ENCODE data around the gene SPI1. TPM values are rescaled to one million over a fixed set of nuclear protein-coding genes. Genes with fewer than 3 reads are reported as not detected.

The SPI1 gene
- total and polyA plus RNA-seq, 8 donors, result 1.0 to 24.2 (median 5.6) TPM

DNA sequence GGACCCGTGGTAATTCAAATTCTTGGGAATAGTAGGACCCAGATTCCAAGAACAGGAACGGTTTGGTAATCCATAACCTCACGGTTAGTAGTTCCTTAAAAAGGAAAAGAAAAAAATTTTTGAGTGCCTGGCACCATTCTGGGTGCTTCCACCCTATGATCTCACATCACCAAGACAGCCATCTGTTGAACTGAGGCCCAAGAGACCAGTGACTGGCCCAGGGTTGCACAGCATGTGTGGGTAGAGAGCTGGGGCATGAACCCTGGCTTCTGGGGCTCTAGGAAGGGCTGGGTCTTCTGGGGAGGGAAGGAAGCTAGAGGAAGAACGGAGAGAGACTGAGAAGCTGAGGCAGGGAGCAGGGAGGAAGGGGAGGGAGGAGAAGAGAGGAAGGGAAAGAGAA is 4.7 kb upstream of the SPI1 start:
- WGBS, 2 donors, result 44 to 65% methylated on average over 4 of the region's 4 CpGs
- TF ChIP-seq, protein P1, sequence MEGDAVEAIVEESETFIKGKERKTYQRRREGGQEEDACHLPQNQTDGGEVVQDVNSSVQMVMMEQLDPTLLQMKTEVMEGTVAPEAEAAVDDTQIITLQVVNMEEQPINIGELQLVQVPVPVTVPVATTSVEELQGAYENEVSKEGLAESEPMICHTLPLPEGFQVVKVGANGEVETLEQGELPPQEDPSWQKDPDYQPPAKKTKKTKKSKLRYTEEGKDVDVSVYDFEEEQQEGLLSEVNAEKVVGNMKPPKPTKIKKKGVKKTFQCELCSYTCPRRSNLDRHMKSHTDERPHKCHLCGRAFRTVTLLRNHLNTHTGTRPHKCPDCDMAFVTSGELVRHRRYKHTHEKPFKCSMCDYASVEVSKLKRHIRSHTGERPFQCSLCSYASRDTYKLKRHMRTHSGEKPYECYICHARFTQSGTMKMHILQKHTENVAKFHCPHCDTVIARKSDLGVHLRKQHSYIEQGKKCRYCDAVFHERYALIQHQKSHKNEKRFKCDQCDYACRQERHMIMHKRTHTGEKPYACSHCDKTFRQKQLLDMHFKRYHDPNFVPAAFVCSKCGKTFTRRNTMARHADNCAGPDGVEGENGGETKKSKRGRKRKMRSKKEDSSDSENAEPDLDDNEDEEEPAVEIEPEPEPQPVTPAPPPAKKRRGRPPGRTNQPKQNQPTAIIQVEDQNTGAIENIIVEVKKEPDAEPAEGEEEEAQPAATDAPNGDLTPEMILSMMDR (IDR thresholded peaks at IDR 0.05), result no peak
- Histone ChIP-seq H3K4me3 (no peak overlapping the region), H3K4me1 (no peaks in the 10 kb centered on the region), H3K36me3 (no peaks in the 10 kb centered on the region), H3K27ac (no peak overlapping the region), H3K9me3 (no peaks in the 10 kb centered on the region), H3K27me3 (no peaks in the 10 kb centered on the region)
- intact Hi-C loops (cut with DNase I), result no loop called here
- DNase-seq (no peak), FAIRE-seq (no peak), ATAC-seq (no peak)

DNA sequence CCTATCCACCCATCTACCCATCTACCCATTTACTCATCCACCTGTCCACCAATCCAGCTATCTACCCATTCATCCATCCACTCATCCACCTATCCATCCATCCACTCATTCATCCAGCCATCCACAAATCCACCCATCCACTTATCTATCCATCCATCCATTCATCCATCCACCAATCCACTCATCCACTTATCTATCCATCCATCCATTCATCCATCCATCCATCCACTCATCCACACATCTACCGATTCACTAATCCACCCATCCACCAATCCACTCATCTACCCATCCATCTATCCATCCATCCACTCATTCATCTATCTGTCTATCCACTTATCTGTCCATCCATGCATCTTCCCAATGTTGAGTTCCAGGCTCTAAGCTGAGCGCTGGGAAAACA is 1.7 kb upstream of the SPI1 start:
- TF ChIP-seq, protein P1 (IDR thresholded peaks at IDR 0.05), result no peak
- Histone ChIP-seq H3K4me1 (no peaks in the 10 kb centered on the region), H3K4me3 (no peak overlapping the region), H3K36me3 (no peaks in the 10 kb centered on the region), H3K27me3 (no peaks in the 10 kb centered on the region), H3K9me3 (no peaks in the 10 kb centered on the region), H3K27ac (no peak overlapping the region)
- DNase-seq (no peak), FAIRE-seq (no peak), ATAC-seq (no peak)
- WGBS, 2 donors, result 78 to 93% methylated on average over 2 of the region's 2 CpGs
- intact Hi-C loops (cut with DNase I), result no loop called here

DNA sequence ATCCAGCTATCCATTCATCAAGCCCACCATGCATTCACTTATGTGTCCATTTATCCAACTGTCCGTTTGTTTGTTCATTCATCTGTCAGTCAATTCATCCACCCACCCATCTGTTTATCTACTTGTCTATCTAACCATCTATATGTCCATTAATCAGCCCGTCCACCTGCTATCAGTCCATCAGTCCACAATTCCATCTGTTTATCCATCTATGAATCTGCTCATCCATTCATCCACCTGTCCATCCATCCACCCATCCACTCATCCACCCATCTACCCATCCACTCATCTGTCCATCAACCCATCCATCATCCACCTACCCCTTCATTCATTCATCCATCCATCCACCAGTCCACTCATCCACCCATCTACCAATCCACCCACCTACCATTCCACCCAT is 970 bp upstream of the SPI1 start:
- Histone ChIP-seq H3K27ac (no peak overlapping the region), H3K9me3 (no peaks in the 10 kb centered on the region), H3K4me3 (no peak overlapping the region), H3K36me3 (no peaks in the 10 kb centered on the region), H3K27me3 (no peaks in the 10 kb centered on the region), H3K4me1 (no peaks in the 10 kb centered on the region)
- TF ChIP-seq, protein P1 (IDR thresholded peaks at IDR 0.05), result no peak
- intact Hi-C loops (cut with DNase I), result loop anchor here in 2 of 3 donors (5.0 to 10.0 kb wide), 2 partner anchors 65 to 68 kb away; partner anchors contain the start of gene RAPSN (in 2 of the 2)
- FAIRE-seq (no peak), DNase-seq (no peak), ATAC-seq (no peak)
- WGBS, 2 donors, result 64 to 71% methylated on average over 2 of the region's 2 CpGs

DNA sequence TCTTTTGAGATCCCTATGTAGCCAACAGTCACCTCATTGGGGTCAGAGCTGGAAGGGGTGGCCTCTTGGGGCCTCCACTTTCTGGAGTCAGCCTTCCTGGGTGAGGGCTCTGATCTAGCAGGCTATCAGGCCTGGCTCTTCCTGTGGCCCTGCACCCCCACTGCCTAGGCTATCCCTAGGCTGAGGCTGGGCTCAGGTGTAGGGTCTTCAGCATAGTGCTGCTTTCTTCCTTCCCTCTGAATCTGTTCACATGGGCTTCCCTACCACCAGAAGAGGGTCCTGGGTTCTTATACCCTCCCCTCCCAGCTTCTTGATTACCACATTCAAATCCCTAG is 456 bp upstream of the SPI1 start:
- peak overlapping the region in 2 of 4 donors; percentile 14 to 15 for H3K27ac ChIP-seq

DNA sequence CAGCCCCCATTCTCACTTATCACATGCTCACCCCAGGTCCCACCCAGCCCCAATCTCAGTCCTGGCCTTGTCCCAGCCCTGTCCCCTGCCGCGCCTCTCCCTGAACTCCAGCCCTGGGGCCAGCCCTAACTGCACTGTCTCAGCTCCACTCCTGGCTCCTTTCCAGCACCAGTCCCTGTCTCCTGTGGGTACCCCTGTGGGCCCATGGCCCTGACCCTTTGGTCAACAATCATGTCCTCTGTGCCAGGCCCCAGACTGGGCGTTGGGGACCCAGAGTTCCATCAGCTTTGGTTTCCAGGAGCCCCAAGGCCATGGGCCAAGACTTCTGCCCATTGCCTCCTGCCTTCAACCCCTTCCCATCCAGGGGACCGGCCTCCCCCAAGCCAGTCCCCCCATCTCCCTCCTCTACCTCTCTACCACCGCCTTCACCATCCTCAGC is 757 bp downstream of the SPI1 start:
- peak in 1 of 6 donors; percentile 63 for DNase-seq
- Histone ChIP-seq H3K27ac (peak overlapping the region in 2 of 4 donors; percentile 35 to 58), H3K9me3 (no peaks in the 10 kb centered on the region), H3K4me1 (no peaks in the 10 kb centered on the region), H3K4me3 (peak overlapping the region in 1 of 4 donors; percentile 36), H3K36me3 (no peaks in the 10 kb centered on the region), H3K27me3 (no peaks in the 10 kb centered on the region)
- ATAC-seq, result peak in 1 of 4 donors; percentile 22
- 74 to 83% methylated on average over 5 of the region's 5 CpGs for WGBS, 2 donors
- intact Hi-C loops (cut with DNase I), result loop anchor here in 2 of 3 donors (5.0 to 10.0 kb wide), 2 partner anchors 67 to 70 kb away; partner anchors contain the start of gene RAPSN (in 2 of the 2)
- no peak for FAIRE-seq
- TF ChIP-seq, protein P1 (IDR thresholded peaks at IDR 0.05), result no peak

More for the DNA sequence above, 456 bp upstream of the SPI1 start:
- no peaks in the 10 kb centered on the region for H3K36me3 ChIP-seq
- ATAC-seq (no peak), DNase-seq (no peak), FAIRE-seq (no peak)
- H3K9me3 ChIP-seq, result no peaks in the 10 kb centered on the region
- no peaks in the 10 kb centered on the region for H3K27me3 ChIP-seq
- no peaks in the 10 kb centered on the region for H3K4me1 ChIP-seq
- TF ChIP-seq, protein P1 (IDR thresholded peaks at IDR 0.05), result no peak
- intact Hi-C loops (cut with DNase I), result loop anchor here in 2 of 3 donors (5.0 to 10.0 kb wide), 2 partner anchors 66 to 68 kb away; partner anchors contain the start of gene RAPSN (in 2 of the 2)
- no peak overlapping the region for H3K4me3 ChIP-seq
